ENCODE results near the gene TMEM208. TPM values are rescaled to one million over a fixed set of nuclear protein-coding genes. Genes with fewer than 3 reads are reported as not detected.

TMEM208 gene
- total RNA-seq, 1 experiment from 2014 or later: 53.5 TPM

- CTCF ChIA-PET: no interaction called here
- Mint-ChIP-seq H3K9me3 (ENCODE audit: low read depth, unreplicated experiment) (no peaks in the 10 kb centered on the region), H3K27ac (ENCODE audit: unreplicated experiment) (no peak overlapping the region), H3K27me3 (ENCODE audit: unreplicated experiment) (no peaks in the 10 kb centered on the region), H3K4me3 (ENCODE audit: low read depth, unreplicated experiment) (no peak overlapping the region), H3K4me1 (ENCODE audit: low read depth, unreplicated experiment) (peaks cover 16% of the 10 kb centered on the region), H3K36me3 (ENCODE audit: insufficient read depth, unreplicated experiment) (peaks cover 51% of the 10 kb centered on the region)
- BruUV-seq (replicated peaks): no TSS peak
- intact Hi-C loops (cut with micrococcal nuclease; ENCODE audit: unreplicated experiment): no loop called here
- DNase-seq: no peak
- TF ChIP-seq CTCF (IDR thresholded peaks at IDR 0.05; ENCODE audit: unreplicated experiment): no peak
Measured at GRCh38 chr16:67237396-67238277, 10.7 kb downstream of the TMEM208 start.

GRCh38 chr16:67238278-67238575, 11.3 kb downstream of the TMEM208 start:
- TF ChIP-seq CTCF (IDR thresholded peaks at IDR 0.05; ENCODE audit: unreplicated experiment): no peak
- H3K4me1 Mint-ChIP-seq (ENCODE audit: low read depth, unreplicated experiment): peaks cover 19% of the 10 kb centered on the region
- H3K4me3 Mint-ChIP-seq (ENCODE audit: low read depth, unreplicated experiment): no peak overlapping the region
- no peaks in the 10 kb centered on the region for H3K27me3 Mint-ChIP-seq (ENCODE audit: unreplicated experiment)
- BruUV-seq (replicated peaks): no TSS peak
- DNase-seq: no peak
- intact Hi-C loops (cut with micrococcal nuclease; ENCODE audit: unreplicated experiment): no loop called here
- CTCF ChIA-PET: no interaction called here
- peaks cover 47% of the 10 kb centered on the region for H3K36me3 Mint-ChIP-seq (ENCODE audit: insufficient read depth, unreplicated experiment)
- H3K27ac Mint-ChIP-seq (ENCODE audit: unreplicated experiment): no peak overlapping the region
- no peaks in the 10 kb centered on the region for H3K9me3 Mint-ChIP-seq (ENCODE audit: low read depth, unreplicated experiment)

GRCh38 chr16:67238806-67239470, 12.0 kb downstream of the TMEM208 start:
- no peak overlapping the region for H3K27ac Mint-ChIP-seq (ENCODE audit: unreplicated experiment)
- H3K4me3 Mint-ChIP-seq (ENCODE audit: low read depth, unreplicated experiment): no peak overlapping the region
- peaks cover 23% of the 10 kb centered on the region for H3K4me1 Mint-ChIP-seq (ENCODE audit: low read depth, unreplicated experiment)
- CTCF ChIA-PET: no interaction called here
- no peaks in the 10 kb centered on the region for H3K27me3 Mint-ChIP-seq (ENCODE audit: unreplicated experiment)
- H3K36me3 Mint-ChIP-seq (ENCODE audit: insufficient read depth, unreplicated experiment): peaks cover 42% of the 10 kb centered on the region
- H3K9me3 Mint-ChIP-seq (ENCODE audit: low read depth, unreplicated experiment): no peaks in the 10 kb centered on the region
- intact Hi-C loops (cut with micrococcal nuclease; ENCODE audit: unreplicated experiment): no loop called here
- no TSS peak for BruUV-seq (replicated peaks)
- no peak for TF ChIP-seq CTCF (IDR thresholded peaks at IDR 0.05; ENCODE audit: unreplicated experiment)
- no peak for DNase-seq

- Mint-ChIP-seq H3K36me3 (ENCODE audit: insufficient read depth, unreplicated experiment) (peaks cover 43% of the 10 kb centered on the region), H3K9me3 (ENCODE audit: low read depth, unreplicated experiment) (no peaks in the 10 kb centered on the region), H3K27ac (ENCODE audit: unreplicated experiment) (peak overlapping the region; percentile 19), H3K4me3 (ENCODE audit: low read depth, unreplicated experiment) (no peak overlapping the region), H3K27me3 (ENCODE audit: unreplicated experiment) (no peaks in the 10 kb centered on the region), H3K4me1 (ENCODE audit: low read depth, unreplicated experiment) (peaks cover 37% of the 10 kb centered on the region)
- CTCF ChIA-PET: interaction anchor here (0.7 kb wide), 1 partner anchor 18 kb away, joined by 5 read pairs; no protein-coding TSS in a partner anchor
- no peak for DNase-seq
- no TSS peak for BruUV-seq (replicated peaks)
- intact Hi-C loops (cut with micrococcal nuclease; ENCODE audit: unreplicated experiment): no loop called here
- no peak for TF ChIP-seq CTCF (IDR thresholded peaks at IDR 0.05; ENCODE audit: unreplicated experiment)
Measured at GRCh38 chr16:67240506-67240905, 13.6 kb downstream of the TMEM208 start.
